DMS79 (cell line): ENCODE results near the gene KRT76.
"Not testable (repeated sequence)": the region's sequence is repeated elsewhere in the genome, so short reads cannot be mapped to it uniquely, and the experiment has no call there.

ENCODE experiments used
- DNase-seq: peaks from one replicate; lab custom pipeline; 2025; lab: John Stamatoyannopoulos, UW

The KRT76 gene

GRCh38 chr12:52797529-52797894 lies 20.4 kb upstream of the KRT76 start:
- no peak for DNase-seq

- no peak for DNase-seq
Observed at GRCh38 chr12:52796839-52797528, 19.8 kb upstream of the KRT76 start.

GRCh38 chr12:52796429-52796794 lies 19.3 kb upstream of the KRT76 start:
- DNase-seq, result no peak

- DNase-seq, result no peak
Observed at GRCh38 chr12:52795694-52796428, 18.7 kb upstream of the KRT76 start, which contains the start of gene KRT3. Gene KRT3, minus strand, starts transcription at chr12:52796117. Its CDS starts 75 bp downstream, at chr12:52796042.

- DNase-seq, result not testable (repeated sequence)
Observed at GRCh38 chr12:52795332-52795674, 18.2 kb upstream of the KRT76 start.

GRCh38 chr12:52794479-52795331 lies 17.6 kb upstream of the KRT76 start:
- DNase-seq, result no peak

GRCh38 chr12:52792185-52793029 lies 15.3 kb upstream of the KRT76 start:
- DNase-seq, result no peak

GRCh38 chr12:52791271-52792184 lies 14.4 kb upstream of the KRT76 start:
- DNase-seq, result no peak

GRCh38 chr12:52790427-52791270 lies 13.5 kb upstream of the KRT76 start:
- no peak for DNase-seq

- DNase-seq, result no peak
Observed at GRCh38 chr12:52789637-52790426, 12.7 kb upstream of the KRT76 start.

- DNase-seq, result no peak
Observed at GRCh38 chr12:52788876-52789636, 11.9 kb upstream of the KRT76 start.

GRCh38 chr12:52788192-52788875 lies 11.2 kb upstream of the KRT76 start:
- no peak for DNase-seq

- DNase-seq, result no peak
Observed at GRCh38 chr12:52787324-52788191, 10.4 kb upstream of the KRT76 start.

- no peak for DNase-seq
Observed at GRCh38 chr12:52784909-52785308, 7.8 kb upstream of the KRT76 start.

- DNase-seq, result no peak
Observed at GRCh38 chr12:52783563-52784316, 6.6 kb upstream of the KRT76 start.

- no peak for DNase-seq
Observed at GRCh38 chr12:52782502-52782901, 5.4 kb upstream of the KRT76 start.
